OCI-M2 (cell line): ENCODE data around the gene CCAR1.
"Not testable (repeated sequence)": the region's sequence is repeated elsewhere in the genome, so short reads cannot be mapped to it uniquely, and the experiment has no call there.

Experiments
- DNase-seq: peaks from one replicate; lab custom pipeline; 2025; ENCODE audit not compliant: unreplicated experiment; lab: John Stamatoyannopoulos, UW

Gene CCAR1

DNA sequence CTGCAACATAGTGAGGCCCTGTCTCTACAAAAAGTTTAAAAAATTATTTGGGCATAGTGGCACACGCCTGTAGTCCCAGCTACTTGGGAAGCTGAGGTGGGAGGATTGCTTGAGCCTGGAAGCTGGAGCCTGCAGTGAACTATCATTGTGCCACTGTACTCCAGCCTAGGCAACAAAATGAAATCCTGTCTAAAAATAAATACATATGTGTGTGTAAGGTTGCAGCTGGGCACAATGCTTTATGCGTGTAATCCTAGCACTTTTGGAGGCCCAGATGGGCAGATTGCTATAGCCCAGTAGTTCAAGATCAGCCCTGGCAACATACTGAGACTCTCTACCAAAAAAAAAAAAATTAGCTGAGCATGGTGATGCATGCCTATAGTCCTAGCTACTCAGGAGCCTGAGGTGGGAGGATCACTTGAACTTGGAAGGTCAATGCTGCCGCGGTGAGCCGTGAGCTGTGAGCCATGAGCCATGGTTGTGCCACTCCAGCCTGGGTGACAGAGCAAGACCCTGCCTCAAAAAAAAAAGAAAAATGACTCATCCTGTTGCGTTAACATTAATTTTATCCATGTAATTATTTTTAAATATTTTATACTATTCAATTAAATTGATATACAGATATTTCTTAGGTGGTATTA, 38.3 kb downstream of the CCAR1 start:
- DNase-seq, result no peak

DNA sequence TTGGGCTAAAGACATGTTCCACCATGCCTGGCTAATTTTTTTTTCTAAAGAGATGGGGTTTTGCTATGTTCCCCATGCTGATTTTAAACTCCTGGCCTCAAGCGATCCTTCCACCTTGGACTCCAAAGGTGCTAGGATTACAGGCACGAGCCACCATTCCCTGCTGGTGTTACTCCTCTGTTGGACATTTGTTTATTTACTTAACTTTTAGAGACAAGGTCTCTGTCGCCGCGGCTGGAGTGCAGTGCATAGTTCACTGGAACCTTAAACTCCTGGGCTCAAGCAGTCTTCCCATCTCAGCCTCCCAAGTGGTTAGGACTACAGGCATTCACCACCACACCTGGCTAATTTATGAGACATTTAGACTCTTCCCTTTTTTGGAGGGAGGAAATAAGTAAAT, 38.9 kb downstream of the CCAR1 start:
- DNase-seq, result no peak

DNA sequence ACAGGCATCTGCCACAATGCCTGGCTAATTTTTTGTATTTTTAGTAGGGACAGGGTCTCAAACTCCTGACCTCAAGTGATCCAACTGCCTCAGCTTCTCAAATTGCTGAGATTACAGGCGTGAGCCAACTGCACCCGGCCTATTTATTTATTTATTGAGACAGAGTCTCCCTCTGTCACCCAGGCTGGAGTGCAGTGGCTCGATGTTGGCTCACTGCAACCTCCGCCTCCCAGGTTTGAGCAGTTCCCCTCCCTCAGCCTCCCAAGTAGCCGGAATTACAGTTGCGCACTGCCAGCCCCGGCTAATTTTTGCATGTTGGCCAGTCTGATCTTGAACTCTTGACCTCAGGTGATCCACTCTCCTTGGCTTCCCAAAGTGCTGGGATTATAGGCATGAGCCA, 46.4 kb downstream of the CCAR1 start:
- DNase-seq, result not testable (repeated sequence)

DNA sequence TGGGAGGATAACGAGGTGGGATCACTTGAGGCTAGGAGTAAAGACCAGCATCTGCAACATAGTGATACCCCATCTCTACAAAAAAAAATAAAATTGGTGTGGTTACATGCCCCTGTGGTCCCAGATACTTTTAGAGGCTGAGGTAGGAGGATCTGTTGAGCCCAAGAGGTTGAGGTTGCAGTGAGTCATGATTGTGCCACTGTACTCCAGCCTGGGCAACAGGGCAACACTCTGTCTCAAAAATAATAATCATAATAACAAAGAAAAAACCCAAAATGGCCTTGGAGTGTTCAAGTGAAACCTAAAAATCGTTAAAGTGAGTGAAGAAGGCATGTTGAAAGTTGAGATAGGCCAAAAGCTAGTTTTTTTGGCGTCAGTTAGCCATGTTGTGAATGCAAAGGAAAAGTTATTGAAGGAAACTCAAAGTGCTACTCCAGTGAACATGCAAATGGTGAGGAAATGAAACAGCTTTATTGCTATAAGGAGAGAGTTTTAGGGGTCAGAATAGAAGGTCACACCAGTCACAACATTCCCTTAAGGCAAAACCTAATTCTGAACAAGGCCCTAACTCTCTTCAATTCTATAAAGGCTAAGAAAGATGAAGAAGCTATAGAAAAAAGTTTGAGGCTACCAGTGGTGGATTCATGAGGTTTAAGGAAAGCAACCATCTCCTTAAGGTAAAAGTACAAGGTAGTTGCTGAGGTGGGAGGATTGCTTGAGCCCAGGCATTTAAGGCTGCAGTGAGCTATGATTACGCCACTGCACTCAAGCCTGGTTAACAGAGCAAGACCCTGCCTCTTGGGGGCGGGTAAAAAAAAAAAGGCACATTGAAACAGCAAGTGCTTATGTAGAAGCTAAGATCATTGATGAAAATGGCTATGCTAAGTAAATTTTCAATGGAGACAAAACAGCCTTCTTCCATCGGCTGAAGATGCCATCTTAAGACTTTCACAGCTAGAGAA, 60.9 kb downstream of the CCAR1 start:
- DNase-seq, result no peak

DNA sequence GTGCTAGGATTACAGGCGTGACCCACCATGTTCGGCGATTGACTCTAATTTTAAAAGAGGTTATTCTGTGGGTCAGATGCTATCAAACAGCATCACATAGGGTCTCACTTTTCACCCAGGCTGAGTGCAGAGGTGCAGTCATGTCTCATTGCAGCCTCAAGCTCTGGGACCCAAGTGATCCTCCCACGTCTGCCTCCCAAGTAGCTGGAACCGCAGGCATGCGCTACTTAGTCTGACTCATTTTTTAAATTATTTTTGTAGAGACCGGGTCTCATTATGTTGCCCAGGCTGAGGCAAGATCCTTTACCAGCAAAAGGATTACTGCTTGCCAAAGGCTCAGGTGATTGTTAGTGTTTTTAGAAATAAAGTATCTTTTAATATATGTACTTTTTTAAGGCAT, 63.4 kb downstream of the CCAR1 start:
- no peak for DNase-seq

DNA sequence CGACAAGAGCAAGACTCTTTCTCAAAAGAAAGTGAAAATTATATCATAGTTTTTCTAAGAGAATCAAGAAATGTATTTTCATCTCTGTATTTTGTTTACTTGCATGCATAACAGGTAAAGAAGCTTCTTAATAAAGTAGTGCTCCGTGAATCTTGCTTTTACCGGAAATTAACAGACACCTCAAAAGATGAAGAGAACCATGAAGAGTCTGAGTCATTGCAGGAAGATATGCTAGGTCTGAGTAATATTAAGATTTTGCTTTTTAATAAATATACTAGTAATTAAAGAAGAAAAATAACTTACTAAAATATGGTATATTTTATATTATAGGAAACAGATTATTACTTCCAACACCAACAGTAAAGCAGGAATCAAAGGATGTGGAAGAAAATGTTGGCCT, 66.8 kb downstream of the CCAR1 start:
- DNase-seq, result no peak

DNA sequence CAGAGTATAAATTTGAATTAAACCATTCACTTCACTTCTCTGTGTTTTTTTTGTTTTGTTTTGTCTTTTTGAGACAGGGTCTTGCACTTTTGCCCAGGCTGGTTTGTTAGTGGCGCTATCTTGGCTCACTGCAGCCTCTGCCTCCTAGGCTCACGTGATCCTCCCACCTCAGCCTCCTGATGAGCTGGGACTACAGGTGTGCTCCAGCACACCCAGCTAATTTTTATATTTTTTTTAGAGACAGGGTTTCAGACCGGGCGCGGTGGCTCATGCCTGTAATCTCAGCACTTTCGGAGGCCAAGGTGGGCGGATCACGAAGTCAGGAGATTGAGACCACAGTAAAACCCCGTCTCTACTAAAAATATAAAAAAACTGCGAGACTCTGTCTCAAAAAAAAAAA, 69.4 kb downstream of the CCAR1 start:
- no peak for DNase-seq

DNA sequence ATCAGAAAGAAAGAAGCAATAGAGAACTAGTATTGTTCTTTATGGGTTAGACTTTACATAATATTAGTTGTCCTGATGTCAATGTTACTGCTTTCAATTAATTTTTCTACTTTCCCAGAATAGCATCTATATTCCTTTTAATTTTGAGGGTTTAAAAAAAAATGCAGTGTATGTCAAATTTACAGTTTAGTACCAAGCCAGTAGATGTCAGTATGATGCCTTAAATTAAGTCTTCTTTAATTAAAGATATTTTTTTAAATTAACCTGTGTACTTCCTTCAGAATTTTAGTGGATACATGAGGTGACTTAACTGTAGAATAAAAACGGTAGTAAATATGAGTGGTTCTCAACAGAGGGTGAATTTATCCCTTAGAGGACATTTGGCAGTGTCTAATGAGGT, 71.1 kb downstream of the CCAR1 start:
- no peak for DNase-seq

DNA sequence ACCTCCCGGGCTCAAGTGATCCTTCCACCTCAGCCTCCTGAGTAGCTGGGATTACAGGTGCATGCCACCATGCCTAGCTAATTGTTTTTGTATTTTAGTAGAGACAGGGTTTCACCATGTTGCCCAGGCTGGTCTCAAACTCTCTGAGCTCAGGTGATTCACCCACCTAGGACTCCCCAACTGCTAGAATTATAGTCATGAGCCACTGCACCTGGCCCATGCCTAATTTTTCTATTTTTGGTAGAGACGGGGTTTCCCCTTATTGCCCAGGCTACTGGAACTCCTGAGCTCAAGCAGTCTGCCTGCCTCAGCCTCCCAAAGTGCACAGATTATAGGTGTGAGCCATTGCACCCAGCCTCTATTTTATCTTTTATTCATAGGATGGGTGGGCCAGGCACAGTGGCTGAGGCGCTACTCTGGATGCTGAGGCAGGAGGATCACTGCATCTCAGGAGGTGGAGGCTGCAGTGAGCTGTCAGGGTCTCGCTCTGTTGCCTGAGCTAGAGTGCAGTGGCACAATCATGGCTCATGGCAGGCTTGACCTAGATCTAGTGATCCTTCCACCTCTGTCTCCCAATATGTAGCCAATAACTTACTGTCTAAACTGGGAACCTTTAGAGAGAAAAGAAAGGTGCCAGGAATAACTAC, 75.0 kb downstream of the CCAR1 start:
- DNase-seq, result no peak

DNA sequence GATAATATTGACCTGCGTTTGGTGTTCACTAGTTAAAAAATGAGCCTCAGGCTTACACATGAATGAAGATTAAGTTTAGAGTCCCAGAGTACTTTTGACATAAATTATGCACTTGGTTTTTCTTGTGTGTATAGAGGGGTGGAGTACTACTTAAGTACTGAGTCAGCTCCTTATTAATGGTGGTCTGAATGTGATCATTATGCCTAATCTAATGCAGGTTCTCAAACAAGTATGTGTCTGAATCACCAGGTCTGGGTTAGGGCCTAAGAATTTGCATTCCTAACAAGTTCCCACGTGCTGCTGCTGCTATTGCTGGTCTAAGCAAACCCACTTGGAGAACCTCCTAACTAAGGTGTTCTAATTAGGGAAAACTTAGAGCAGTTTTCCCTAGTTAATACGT, 75.6 kb downstream of the CCAR1 start:
- no peak for DNase-seq

DNA sequence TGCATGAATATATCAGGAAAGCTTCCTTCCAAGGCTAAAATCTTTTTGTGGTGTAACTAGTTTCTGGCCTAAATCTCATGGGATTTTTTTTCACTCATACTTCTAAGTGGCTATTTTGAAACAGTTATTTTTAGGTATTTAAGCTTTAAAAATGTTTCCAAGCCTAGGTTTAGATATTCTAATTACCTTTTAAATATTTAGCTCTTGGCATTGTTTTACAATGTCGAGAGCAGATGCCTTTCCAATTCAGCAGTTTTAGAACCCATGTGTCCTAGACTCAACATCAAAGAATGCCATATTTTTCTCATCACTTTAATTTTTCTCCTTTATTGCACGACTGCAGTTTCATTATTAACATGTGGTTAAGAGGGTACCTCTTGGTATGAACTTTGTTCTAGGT, 79.2 kb downstream of the CCAR1 start:
- no peak for DNase-seq

DNA sequence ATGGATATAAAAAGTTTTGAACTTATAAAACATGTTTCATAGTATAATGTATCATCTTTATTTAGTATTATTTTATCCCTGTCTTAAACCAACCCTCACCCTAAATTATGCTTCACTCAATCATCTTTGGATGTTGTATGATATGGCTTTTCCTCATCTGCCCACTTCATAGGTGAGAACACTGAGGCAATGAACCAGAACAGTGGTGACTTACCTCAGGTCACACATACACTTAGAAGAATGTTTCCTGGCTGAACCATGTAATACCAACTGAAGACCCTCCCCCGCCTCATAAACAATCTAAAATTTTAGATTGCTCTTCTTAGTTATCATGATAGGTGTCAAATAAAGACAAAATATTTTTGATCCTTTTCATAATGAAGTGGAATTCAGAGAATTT, 83.7 kb downstream of the CCAR1 start:
- no peak for DNase-seq

DNA sequence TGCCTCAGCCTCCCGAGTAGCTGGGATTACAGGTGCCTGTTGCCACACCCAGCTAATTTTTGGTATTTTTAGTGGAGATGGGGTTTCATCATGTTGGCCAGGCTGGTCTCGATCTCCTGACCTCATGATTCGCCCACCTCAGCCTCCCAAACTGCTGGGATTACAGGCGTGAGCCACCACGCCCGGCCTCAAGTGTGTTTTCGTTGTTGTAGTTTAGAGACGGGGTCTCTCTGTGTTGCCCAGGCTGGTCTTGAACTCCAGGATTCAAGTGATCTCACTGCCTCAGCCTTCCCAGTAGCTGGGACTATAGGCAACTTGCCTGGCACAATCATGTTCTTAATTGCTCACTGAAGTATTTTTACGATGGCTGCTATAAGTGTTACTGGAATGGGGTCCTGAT, 89.8 kb downstream of the CCAR1 start:
- not testable (repeated sequence) for DNase-seq

DNA sequence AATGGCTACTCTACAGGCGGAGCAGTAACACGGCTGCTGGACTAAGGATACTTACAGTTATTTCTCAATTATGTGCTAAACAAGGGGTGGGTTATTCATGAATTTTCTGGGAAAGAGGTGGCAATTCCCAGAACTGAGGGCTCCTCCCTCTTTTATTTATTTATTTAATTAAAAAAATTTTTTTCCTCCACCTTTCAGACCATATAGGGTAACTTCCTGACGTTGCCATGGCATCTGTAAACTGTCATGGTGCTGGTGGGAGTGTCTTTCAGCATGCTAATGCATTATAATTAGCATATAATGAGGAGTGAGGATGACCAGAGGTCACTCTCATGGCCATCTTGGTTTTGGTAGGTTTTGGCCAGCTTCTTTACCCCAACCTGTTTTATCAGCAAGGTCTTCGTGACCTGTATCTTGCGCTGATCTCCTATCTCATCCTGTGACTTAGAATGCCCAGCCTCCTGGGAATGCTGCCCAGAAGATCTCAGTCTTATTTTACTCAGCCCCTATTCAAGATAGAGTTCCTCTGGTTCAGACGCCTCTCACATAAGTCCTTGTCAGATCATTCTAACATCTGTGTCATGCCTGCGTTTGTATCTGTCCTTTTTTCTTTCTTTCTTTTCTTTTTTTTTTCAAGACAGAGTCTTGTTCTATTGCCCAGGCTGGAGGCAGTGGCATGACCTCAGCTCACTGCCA, 90.4 kb downstream of the CCAR1 start:
- no peak for DNase-seq

DNA sequence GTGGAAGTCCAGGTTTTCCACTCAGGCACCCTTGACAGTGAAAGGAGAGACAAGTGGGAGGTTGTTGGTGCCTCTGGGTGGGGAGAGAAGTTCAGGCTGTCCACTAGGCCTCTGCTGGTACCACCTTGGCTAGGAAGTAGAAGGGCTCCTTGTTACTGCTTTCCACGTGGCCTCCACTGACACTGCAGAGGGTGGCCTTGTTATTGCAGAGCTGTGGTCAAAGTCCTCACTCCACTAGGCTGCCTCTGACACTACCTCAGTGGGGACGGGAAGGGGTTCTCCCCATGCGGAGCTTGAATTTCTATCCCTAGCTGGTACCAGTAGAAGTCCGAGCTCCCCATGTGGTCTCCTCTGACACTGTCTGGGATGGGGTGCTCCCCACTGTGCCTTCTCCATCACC, 91.4 kb downstream of the CCAR1 start:
- DNase-seq, result no peak

DNA sequence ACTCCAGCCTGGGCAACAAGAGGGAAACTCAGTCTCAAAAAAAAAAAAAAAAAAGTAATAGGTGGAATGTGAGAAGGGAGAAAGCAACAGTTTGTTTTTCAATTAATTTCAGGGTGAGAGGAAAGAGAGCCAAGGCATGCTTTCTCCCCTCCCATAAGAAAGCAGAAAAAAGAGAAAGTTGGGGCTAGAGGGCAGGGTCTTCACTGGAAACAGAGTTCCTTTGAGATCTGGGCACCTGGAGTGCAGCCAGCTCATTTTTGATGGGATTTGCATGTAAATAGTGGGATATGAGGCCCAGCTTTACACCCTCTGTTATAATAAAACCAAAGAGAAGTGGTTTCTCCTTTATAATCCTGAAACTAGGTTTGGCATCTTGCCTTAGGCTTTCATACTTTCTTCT, 92.5 kb downstream of the CCAR1 start:
- no peak for DNase-seq

DNA sequence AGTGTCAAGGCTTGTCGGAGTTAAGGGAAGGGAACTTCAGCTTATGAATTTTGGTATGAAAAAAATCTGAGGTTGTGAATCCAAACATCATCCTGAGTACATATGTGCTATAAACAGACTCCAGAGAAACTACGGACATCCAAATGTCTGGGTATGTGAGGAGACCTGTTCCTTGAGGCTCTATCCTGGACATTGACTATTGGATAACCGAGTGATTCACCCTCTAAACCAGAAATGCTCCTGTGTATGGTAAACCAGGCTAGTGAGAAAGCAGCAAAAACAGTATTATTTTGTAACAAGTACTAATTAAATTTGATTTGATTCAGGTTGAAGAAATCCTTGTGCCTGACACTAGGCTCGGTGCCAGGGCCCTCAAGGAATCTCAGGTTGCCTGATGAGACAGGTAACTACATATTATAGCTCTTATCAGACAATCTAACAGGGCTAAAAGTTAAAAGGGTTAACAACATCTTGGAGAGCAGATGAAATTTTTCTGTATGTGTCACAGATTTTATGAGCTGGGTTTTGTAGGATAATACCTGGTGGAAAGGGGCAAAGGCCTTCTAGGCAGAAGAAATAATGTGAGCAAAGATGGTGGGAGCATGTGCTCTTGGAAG, 95.9 kb downstream of the CCAR1 start:
- no peak for DNase-seq

DNA sequence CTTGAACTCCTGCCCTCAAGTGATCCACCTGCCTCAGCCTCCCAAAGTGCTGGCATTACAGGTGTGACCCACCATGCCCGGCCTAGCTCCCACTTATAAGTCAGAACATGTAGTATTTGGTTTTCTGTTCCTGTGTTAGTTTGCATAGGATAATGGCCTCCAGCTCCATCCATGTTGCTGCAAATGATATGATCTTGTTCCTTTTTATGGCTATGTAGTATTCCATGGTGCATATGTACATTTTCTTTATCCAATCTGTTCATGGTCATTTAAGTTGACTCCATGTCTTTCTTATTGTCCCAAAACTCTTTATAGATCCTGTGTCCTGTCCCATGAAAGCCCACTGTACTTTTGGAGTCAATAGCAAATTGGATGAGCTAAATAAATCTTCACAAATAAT, 99.3 kb downstream of the CCAR1 start:
- not testable (repeated sequence) for DNase-seq

DNA sequence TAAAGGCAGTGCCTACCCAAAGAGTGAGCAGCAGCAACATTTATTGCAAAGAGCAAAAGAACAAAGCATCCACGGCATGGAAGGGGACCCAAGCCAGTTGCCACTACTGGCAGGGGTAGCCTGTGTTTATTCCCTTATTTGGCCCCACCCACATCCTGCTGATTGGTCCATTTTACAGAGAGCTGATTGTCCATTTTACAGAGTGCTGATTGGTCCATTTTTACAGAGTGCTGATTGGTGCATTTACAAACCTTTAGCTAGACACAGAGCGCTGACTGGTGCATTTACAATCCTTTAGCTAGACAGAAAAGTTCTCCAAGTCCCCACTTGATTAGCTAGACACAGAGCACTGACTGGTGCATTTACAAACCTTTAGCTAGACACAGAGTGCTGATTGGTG, 101.6 kb downstream of the CCAR1 start:
- DNase-seq, result not testable (repeated sequence)

DNA sequence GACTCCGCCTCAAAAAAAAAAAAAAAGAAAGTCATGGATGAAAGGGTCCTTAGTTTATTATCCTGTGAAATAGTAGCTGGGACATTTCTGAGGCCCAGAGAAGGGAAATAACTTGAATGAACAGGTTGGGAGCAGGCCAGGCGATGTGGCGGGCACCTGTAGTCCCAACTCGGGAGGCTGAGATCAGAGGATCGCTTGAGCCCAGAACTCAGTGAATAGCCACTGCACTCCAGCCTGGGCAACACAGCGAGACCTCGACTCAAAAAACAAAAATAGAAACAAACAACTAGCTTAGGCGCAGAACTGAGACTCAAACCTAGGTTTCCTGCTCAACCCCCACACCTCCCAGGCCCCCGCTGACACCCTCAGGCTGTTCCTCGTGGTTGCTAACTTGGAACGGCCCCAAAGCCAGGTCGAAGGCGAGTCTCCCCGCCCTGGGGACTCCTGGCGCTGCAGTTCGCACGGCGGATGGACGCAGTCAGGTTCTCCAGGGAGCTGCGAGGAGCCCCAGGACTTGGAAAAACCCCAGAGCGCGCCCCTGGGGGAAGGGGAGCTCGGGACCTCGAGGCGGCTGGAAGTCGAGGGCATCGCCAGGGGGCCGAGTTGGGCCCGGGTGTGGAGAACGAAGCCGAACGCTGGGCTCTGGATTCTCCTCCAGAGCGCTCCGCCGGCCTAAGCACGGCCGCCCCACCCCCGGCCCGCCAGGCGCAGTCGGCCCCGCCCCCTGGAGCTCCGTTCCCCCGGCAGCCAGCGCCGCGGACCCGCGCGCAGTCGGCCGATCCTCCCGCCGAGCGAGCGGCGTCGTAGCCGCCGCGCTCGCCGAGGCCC, 105.9 kb downstream of the CCAR1 start, which contains the start of gene STOX1:
Gene STOX1, plus strand, starts transcription at position 768 of the 828 bp plus-strand sequence. CDS start 93 bp downstream, outside the sequence.
- DNase-seq, result no peak
